GM19238 (cell line): ENCODE data around the gene GFI1.
"Not testable (repeated sequence)": the region's sequence is repeated elsewhere in the genome, so short reads cannot be mapped to it uniquely, and the experiment has no call there.

Experiments used
- DNase-seq: peaks from one replicate; pipeline ENCODE4 v3.0.0; 2011; ENCODE audit warnings: low spot score; ENCODE audit not compliant: insufficient read length

GFI1 gene

GRCh38 chr1:92486251-92487077 lies at the start of gene GFI1:
Gene GFI1 (minus strand): TSS chr1:92486925. CDS start chr1:92483487, 3,438 bp downstream.
- peak; percentile 45 for DNase-seq

DNA sequence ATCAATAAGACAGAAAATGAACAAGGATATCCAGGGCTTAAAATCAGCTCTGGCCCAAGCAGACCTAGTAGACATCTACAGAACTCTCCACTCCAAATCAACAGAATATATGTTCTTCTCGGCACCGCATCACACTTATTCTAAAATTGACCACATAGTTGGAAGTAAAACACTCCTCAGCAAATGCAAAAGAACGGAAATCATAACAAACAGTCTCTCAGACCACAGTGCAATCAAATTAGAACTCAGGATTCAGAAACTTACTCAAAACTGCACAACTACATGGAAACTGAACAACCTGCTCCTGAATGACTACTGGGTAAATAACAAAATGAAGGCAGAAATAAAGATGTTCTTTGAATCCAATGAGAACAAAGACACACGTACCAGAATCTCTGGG lies 45.6 kb upstream of the GFI1 start:
- DNase-seq: not testable (repeated sequence)

- not testable (repeated sequence) for DNase-seq
These were observed 45.2 kb upstream of the GFI1 start for GRCh38 chr1:92531939-92532338.

GRCh38 chr1:92527670-92528069 lies 40.9 kb upstream of the GFI1 start:
- no peak for DNase-seq

GRCh38 chr1:92524944-92525590 lies 38.3 kb upstream of the GFI1 start:
- DNase-seq: not testable (repeated sequence)

GRCh38 chr1:92519043-92519442 lies 32.3 kb upstream of the GFI1 start:
- no peak for DNase-seq

GRCh38 chr1:92516574-92516973 lies 29.8 kb upstream of the GFI1 start:
- no peak for DNase-seq

DNA sequence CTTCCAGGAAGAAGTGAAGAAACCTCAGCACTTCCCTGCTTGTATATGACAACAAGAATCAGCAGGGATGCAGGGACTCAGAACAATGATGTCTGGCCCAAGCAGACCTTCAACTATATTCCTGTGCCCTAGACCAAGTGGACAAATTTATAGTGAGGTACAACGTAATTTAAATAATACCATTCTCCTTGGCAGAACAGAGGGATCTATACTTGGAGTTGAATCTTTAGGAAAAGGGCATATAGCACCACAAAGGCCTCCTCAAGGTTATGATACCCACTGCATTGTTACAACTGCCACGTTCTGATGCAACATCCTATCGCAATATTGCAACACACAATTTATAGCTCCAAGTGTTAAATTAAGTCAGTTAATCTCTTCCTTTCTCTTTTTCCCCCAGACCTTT lies 29.1 kb upstream of the GFI1 start:
- DNase-seq: no peak

GRCh38 chr1:92511541-92511940 lies 24.8 kb upstream of the GFI1 start:
- DNase-seq: no peak

DNA sequence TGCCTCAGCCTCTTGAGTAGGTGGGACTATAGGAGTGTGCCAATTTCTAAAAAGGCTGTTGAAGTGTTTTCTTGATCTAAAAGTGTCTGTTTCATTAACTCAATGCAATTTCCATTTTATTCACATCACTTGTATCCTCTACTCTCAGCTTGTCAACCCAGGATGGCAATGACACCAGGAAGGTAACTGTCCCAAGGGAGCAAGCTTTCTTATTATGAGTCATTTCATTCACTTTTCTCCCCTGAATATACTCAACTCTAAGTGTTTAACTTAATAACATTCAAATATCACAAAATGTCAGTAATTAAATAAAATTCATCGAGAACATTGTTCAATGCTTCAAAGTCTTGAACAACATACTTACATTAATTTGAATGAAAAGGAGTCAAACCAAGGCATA lies 22.9 kb upstream of the GFI1 start:
- no peak for DNase-seq

GRCh38 chr1:92505015-92505692 lies 18.4 kb upstream of the GFI1 start:
- no peak for DNase-seq

- DNase-seq: no peak
These were observed 17.7 kb upstream of the GFI1 start for GRCh38 chr1:92504291-92505014.

- DNase-seq: no peak
These were observed 17.2 kb upstream of the GFI1 start for GRCh38 chr1:92503926-92504285.

- no peak for DNase-seq
These were observed 16.6 kb upstream of the GFI1 start for GRCh38 chr1:92503043-92503925.

- DNase-seq: no peak
These were observed 15.5 kb upstream of the GFI1 start for GRCh38 chr1:92502247-92502646.

DNA sequence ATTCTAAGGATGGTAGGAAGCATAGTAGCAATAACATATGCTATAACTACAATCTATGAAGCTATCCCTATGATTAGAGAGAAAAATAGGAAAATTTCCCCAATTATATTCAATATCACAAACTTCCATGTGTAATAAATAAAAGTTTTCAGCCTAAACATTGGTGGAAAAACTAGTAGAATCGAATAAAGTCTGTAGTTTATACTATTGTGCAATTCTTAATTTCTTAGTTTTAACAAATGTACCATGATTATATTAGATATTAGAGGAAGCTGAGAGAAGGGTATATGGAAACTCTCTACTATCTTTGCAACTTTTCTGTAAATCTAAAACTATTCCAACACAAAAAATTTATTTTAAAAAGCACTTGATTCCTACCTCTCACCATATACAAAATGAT lies 13.8 kb upstream of the GFI1 start:
- no peak for DNase-seq

- no peak for DNase-seq
These were observed 8.8 kb upstream of the GFI1 start for GRCh38 chr1:92495392-92496063.

DNA sequence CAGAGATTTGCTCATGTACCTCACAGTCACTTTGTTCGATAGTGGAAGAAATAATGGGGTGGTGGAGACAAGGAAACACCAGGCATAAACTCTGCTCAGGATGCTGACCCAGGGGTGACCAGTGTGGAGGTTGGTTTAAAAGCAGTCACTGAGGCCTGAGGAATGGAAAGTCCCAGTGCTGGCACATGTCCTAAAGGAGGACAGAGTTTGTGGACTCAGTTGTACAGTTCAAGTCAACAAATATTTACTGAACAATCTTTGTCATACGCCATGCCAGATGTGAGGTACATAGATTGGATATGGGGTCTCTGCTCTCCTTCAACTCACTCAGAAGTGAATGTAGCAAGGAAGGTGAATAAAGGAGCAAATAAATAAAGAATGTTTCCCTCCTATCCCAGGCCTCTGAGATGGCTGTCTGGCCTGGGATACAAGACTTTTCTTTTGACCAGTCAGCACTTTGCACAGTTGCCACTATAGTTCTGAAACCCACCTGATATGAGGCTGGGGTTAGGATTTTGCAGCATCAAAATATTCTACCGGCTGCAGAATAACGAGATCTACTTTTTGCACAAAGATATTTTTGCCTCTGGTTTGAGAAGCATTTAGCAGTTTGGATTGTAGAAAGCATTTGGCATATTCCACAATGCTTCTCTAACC lies 7.9 kb upstream of the GFI1 start:
- DNase-seq: no peak

DNA sequence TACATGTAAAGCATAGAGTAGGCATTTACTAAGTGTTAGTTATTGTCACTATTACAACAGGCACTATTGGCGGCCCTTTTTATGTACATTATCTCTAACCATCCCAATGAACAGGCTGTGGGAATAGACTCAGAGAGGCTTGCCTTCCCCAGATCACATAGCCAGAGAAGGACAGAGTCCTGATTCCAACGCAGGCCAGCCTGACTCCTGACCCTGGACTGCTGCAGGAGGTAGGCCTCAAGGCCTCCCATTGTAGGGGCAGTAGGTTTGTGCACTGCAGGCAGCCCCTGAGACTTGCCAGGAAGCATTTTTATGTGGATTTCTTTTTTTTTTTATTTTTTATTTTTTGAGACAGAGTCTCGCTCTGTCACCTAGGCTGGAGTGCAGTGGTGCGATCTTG lies 6.4 kb upstream of the GFI1 start:
- no peak for DNase-seq

GRCh38 chr1:92488832-92489231 lies 2.1 kb upstream of the GFI1 start:
- DNase-seq: no peak
